GM23248 (cell line): ENCODE measurements around the gene TNFRSF6B. TPM values are rescaled to one million over a fixed set of nuclear protein-coding genes. Genes with fewer than 3 reads are reported as not detected.
"Not testable (repeated sequence)": the region's sequence is repeated elsewhere in the genome, so short reads cannot be mapped to it uniquely, and the experiment has no call there.

Experiments used
- DNase-seq: peaks from one replicate; pipeline ENCODE4 v3.0.0-alpha.2; 2015
- H2AFZ ChIP-seq: fragments of 200-600 bp; sonication (generic); 2 replicates; pipeline ENCODE4 v1.6.1; 2016; ENCODE audit warnings: antibody characterized with exemption
- H3F3A ChIP-seq: fragments of 200-600 bp; sonication (generic); 2 replicates; pipeline ENCODE4 v1.6.1; 2016; ENCODE audit warnings: mild to moderate bottlenecking, antibody characterized with exemption, mixed run types; ENCODE audit not compliant: insufficient read depth
- H3K27ac ChIP-seq: fragments of 200-600 bp; sonication (generic); 2 replicates; pipeline ENCODE4 v1.5.1; 2016; ENCODE audit warnings: mild to moderate bottlenecking
- H3K27me3 ChIP-seq: fragments of 200-600 bp; sonication (generic); replicated peaks from 2 replicates; pipeline ENCODE4 v1.6.1; 2016; ENCODE audit warnings: mild to moderate bottlenecking; ENCODE audit not compliant: insufficient read depth
- H3K36me3 ChIP-seq: fragments of 200-600 bp; sonication (generic); 2 replicates; pipeline ENCODE4 v1.6.1; 2016; ENCODE audit warnings: low read depth, mild to moderate bottlenecking
- H3K4me1 ChIP-seq: fragments of 200-600 bp; sonication (generic); 2 replicates; pipeline ENCODE4 v1.6.1; 2016; ENCODE audit warnings: mild to moderate bottlenecking; ENCODE audit not compliant: insufficient read depth
- H3K4me2 ChIP-seq: fragments of 200-600 bp; sonication (generic); one replicate; pipeline ENCODE4 v1.6.1; 2016; ENCODE audit warnings: mild to moderate bottlenecking; ENCODE audit not compliant: unreplicated experiment
- H3K4me3 ChIP-seq: fragments of 200-600 bp; sonication (generic); 2 replicates; pipeline ENCODE4 v1.5.1; 2016; ENCODE audit warnings: mild to moderate bottlenecking
- H3K79me2 ChIP-seq: fragments of 200-600 bp; sonication (generic); 2 replicates; pipeline ENCODE4 v1.6.1; 2016; ENCODE audit warnings: mild to moderate bottlenecking; ENCODE audit not compliant: insufficient read depth
- H3K9ac ChIP-seq: fragments of 200-600 bp; sonication (generic); 2 replicates; pipeline ENCODE4 v1.6.1; 2016; ENCODE audit warnings: mild to moderate bottlenecking
- H3K9me2 ChIP-seq: fragments of 200-600 bp; sonication (generic); 2 replicates; pipeline ENCODE4 v1.6.1; 2016; ENCODE audit warnings: mixed run types, mild to moderate bottlenecking, moderate library complexity; ENCODE audit not compliant: insufficient read depth
- H3K9me3 ChIP-seq: fragments of 200-600 bp; sonication (generic); one replicate; pipeline ENCODE4 v1.6.1; 2017; ENCODE audit warnings: low read depth
- H4K20me1 ChIP-seq: fragments of 200-600 bp; sonication (generic); 2 replicates; pipeline ENCODE4 v1.6.0; 2016; ENCODE audit not compliant: insufficient read depth
- EZH2 ChIP-seq: fragments of 200-600 bp; sonication (generic); IDR thresholded peaks from 2 replicates; pipeline ENCODE4 v1.6.1; 2018; ENCODE audit warnings: antibody characterized with exemption, mild to moderate bottlenecking; ENCODE audit not compliant: insufficient read depth, poor library complexity, severe bottlenecking
- EZH2phosphoT487 ChIP-seq: fragments of 200-600 bp; sonication (generic); IDR thresholded peaks from 2 replicates; pipeline ENCODE4 v1.6.1; 2018; ENCODE audit warnings: antibody characterized with exemption, moderate library complexity, mild to moderate bottlenecking, low read depth; ENCODE audit not compliant: insufficient read depth
- WGBS, 2 experiments: methylation state at CpG; one replicate each; pipeline ENCODE4 v1.1.6; 2015 to 2017; ENCODE audit warnings: low lambda C conversion rate in 2 of 2, low coverage in 1 of 2; ENCODE audit errors: missing lambda C conversion rate in 2 of 2; 5-methylcytosine and 5-hydroxymethylcytosine counted together
- in situ Hi-C: fragments of 300-500 bp; cut with MboI; formaldehyde crosslinking; loops from 2 replicates; pipeline ENCODE4 v1.15.0; 2020
- polyA plus RNA-seq: library from polyadenylated mRNA; unstranded; fragments of >200 nt; fragmentation: Nextera tagmentation; extraction: Ambion mirVana; gene quantifications from 2 replicates; pipeline ENCODE4 v1.2.1, GENCODE V29; 2016
- total RNA-seq: library from RNA; depleted of rRNA; stranded (reverse); fragments of >200 nt; shearing (Covaris generic); gene quantifications from 2 replicates; pipeline ENCODE4 v1.2.3, GENCODE V29; 2014

The TNFRSF6B gene
- total and polyA plus RNA-seq, 2 experiments from 2014 or later = 17.4 to 39.9 TPM

DNA sequence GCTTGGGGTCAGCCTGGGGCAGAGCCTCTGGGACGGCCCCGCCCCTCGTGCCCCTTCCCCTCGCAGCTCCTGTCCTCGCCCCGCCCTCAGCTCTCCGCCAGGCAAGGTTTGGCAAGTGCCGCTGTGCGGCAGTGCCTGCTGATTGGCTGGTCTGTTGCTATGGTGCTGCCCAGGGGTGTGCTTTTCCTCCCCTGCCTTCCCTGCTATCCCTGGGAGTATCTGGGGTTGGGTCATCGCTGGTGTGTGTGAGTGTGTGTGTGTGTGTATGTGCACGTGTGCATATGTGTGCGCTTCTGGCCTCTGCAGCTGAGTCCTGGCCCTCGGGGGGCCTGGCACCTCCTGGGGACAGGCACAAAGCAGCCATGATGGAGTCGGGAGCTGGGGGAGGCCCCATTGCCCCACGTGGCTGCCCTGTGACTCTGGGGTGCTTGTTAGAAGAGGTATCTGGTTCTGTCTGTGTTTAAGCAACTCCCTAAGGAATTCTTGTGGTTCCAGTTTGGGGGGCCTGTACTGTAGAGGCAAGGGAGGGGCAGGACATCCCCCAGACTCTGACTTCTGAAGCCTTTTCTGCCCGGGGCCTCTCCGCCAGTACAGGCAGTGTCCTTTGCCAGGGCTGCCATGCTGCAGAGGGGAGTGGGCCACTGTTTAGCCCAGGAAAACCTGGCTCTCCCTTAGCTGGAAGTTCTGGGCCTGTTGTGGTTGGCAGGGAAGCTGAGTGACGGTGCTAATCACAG, 31.4 kb upstream of the TNFRSF6B start:
- Histone ChIP-seq H3F3A (no peaks in the 10 kb centered on the region), H3K4me3 (no peak overlapping the region), H3K9me2 (no peaks in the 10 kb centered on the region), H3K4me1 (no peaks in the 10 kb centered on the region), H3K4me2 (no peak overlapping the region), H3K9me3 (no peaks in the 10 kb centered on the region), H3K9ac (no peak overlapping the region), H3K27ac (no peak overlapping the region), H2AFZ (no peak overlapping the region), H3K36me3 (no peaks in the 10 kb centered on the region; the same call in 1 of the 2 replicates), H4K20me1 (no peaks in the 10 kb centered on the region), H3K27me3 (no peaks in the 10 kb centered on the region), H3K79me2 (peaks cover 43% of the 10 kb centered on the region)
- 82 to 88% methylated on average over 18 of the region's 18 CpGs for WGBS, 2 experiments
- in situ Hi-C loops = no loop called here
- DNase-seq = no peak
- TF ChIP-seq EZH2 (no peak), EZH2phosphoT487 (no peak)

GRCh38 chr20:63665708-63666107, 30.7 kb upstream of the TNFRSF6B start:
- Histone ChIP-seq H3K4me1 (no peaks in the 10 kb centered on the region), H3K9me2 (no peaks in the 10 kb centered on the region), H4K20me1 (no peaks in the 10 kb centered on the region), H3K4me3 (no peak overlapping the region), H3K36me3 (no peaks in the 10 kb centered on the region; the same call in 1 of the 2 replicates), H3K9me3 (no peaks in the 10 kb centered on the region), H3K27me3 (no peaks in the 10 kb centered on the region), H3K79me2 (peaks cover 36% of the 10 kb centered on the region), H3K9ac (no peak overlapping the region), H2AFZ (no peak overlapping the region), H3F3A (no peaks in the 10 kb centered on the region), H3K4me2 (no peak overlapping the region), H3K27ac (no peak overlapping the region)
- 93 to 95% methylated on average over 14 of the region's 14 CpGs for WGBS, 2 experiments
- in situ Hi-C loops = no loop called here
- DNase-seq = no peak
- TF ChIP-seq EZH2 (no peak), EZH2phosphoT487 (no peak)

DNA sequence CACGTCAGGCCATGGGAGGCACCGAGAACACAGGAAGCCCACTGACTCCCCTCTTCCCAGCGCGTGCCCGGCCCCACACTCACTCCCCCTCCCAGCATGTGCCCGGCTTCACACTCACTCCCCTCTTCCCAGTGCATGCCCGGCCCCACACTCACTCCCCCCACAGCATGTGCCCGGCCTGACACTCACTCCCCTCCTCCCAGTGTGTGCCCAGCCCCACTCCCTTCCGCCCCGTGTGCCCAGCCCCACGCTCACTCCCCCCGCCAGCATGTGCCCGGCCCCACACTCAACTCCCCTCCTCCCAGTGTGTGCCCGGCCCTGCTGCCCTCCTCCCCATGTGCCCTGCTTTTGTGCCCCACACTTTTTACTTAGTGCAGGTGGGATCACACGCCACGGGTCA, 28.6 kb upstream of the TNFRSF6B start:
- Histone ChIP-seq H4K20me1 (no peaks in the 10 kb centered on the region), H3K79me2 (peaks cover 15% of the 10 kb centered on the region), H3K36me3 (no peaks in the 10 kb centered on the region; the same call in 1 of the 2 replicates), H2AFZ (no peak overlapping the region), H3K27ac (no peak overlapping the region), H3K9ac (no peak overlapping the region), H3K4me1 (no peaks in the 10 kb centered on the region), H3K9me2 (no peaks in the 10 kb centered on the region), H3K4me2 (no peak overlapping the region), H3F3A (no peaks in the 10 kb centered on the region), H3K4me3 (no peak overlapping the region), H3K27me3 (no peaks in the 10 kb centered on the region), H3K9me3 (no peaks in the 10 kb centered on the region)
- in situ Hi-C loops = no loop called here
- TF ChIP-seq EZH2phosphoT487 (no peak), EZH2 (no peak)
- 87 to 97% methylated on average over 4 to 16 of the region's 16 CpGs for WGBS, 2 experiments
- DNase-seq = no peak

DNA sequence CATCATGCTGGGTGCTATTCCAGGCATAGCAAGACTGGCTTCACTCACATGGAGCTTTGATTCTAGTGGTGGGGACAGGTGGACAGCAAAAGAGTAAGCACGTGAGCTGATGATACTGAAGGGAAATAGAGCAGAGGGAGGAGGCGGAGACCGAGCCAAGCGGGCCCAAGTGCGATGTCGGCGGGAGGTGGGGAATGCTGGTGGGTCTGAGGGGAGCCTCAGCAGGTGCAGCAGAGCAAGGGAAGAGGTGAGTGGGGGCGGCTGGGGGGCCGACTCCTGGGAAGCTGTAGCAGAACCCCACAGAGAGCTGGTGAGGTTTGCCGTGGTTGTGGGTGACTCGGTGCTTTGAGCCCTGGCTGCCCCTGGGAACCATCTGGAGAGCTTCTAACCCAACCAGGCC, 28.1 kb upstream of the TNFRSF6B start:
- Histone ChIP-seq H3K79me2 (peaks cover 13% of the 10 kb centered on the region), H3K36me3 (no peaks in the 10 kb centered on the region; the same call in 1 of the 2 replicates)
- TF ChIP-seq EZH2 = no peak
- TF ChIP-seq EZH2phosphoT487 = no peak

GRCh38 chr20:63671695-63672094, 24.8 kb upstream of the TNFRSF6B start:
- H3K4me1 ChIP-seq, H4K20me1 ChIP-seq, H3K27me3 ChIP-seq, H2AFZ ChIP-seq, H3F3A ChIP-seq, H3K4me3 ChIP-seq, H3K9ac ChIP-seq, H3K79me2 ChIP-seq, DNase-seq, in situ Hi-C loops, H3K27ac ChIP-seq, H3K4me2 ChIP-seq, H3K9me2 ChIP-seq, H3K36me3 ChIP-seq, H3K9me3 ChIP-seq: not testable (repeated sequence)
- WGBS, 2 experiments = 78 to 82% methylated on average over 12 of the region's 12 CpGs

More for the DNA sequence above, 28.1 kb upstream of the TNFRSF6B start:
- H4K20me1 ChIP-seq = no peaks in the 10 kb centered on the region
- no peak overlapping the region for H2AFZ ChIP-seq
- no peak overlapping the region for H3K4me2 ChIP-seq
- H3F3A ChIP-seq = no peaks in the 10 kb centered on the region
- no peaks in the 10 kb centered on the region for H3K4me1 ChIP-seq
- DNase-seq = no peak
- no peaks in the 10 kb centered on the region for H3K9me3 ChIP-seq
- no peaks in the 10 kb centered on the region for H3K27me3 ChIP-seq
- H3K9ac ChIP-seq = no peak overlapping the region
- no peak overlapping the region for H3K4me3 ChIP-seq
- in situ Hi-C loops = no loop called here
- WGBS, 2 experiments = 92 to 93% methylated on average over 11 of the region's 11 CpGs
- H3K27ac ChIP-seq = no peak overlapping the region
- H3K9me2 ChIP-seq = no peaks in the 10 kb centered on the region
